WTC11 (cell line): ENCODE measurements around the gene MESP2.

Source experiments
- CBFB ChIP-seq: sonication (generic); formaldehyde crosslinking; IDR thresholded peaks from 2 replicates; pipeline ENCODE4 v1.8.1; 2022; ENCODE audit warnings: mild to moderate bottlenecking, low read depth, missing genetic modification reagents
- ETV6 ChIP-seq: sonication (generic); formaldehyde crosslinking; IDR thresholded peaks from 2 replicates; pipeline ENCODE4 v1.8.1; 2022; ENCODE audit warnings: mild to moderate bottlenecking, missing genetic modification reagents
- ZNF263 ChIP-seq: sonication (generic); formaldehyde crosslinking; IDR thresholded peaks from 2 replicates; pipeline ENCODE4 v1.8.1; 2022; ENCODE audit warnings: low read depth, mild to moderate bottlenecking, moderate library complexity, missing genetic modification reagents
- TF ChIP-seq, protein P1 (sequence below): sonication (generic); formaldehyde crosslinking; IDR thresholded peaks from 2 replicates; pipeline ENCODE4 v1.8.1; 2023; ENCODE audit warnings: mild to moderate bottlenecking, missing genetic modification reagents, moderate library complexity
- TF ChIP-seq, protein P2 (sequence below): fragments of 200-600 bp; IDR thresholded peaks from 2 replicates; pipeline ENCODE4 v1.8.0; 2022; ENCODE audit warnings: antibody characterized with exemption
- TF ChIP-seq, protein P3 (sequence below): fragments of 250-450 bp; sonication (Bioruptor Pico); IDR thresholded peaks from 2 replicates; pipeline ENCODE4 v1.9.0; 2021; ENCODE audit warnings: moderate library complexity, mild to moderate bottlenecking, inconsistent platforms, borderline replicate concordance
- TF ChIP-seq, protein P4 (sequence below): sonication (generic); formaldehyde crosslinking; IDR thresholded peaks from 2 replicates; pipeline ENCODE4 v1.8.0; 2022; ENCODE audit warnings: mild to moderate bottlenecking, missing genetic modification reagents

DNA sequence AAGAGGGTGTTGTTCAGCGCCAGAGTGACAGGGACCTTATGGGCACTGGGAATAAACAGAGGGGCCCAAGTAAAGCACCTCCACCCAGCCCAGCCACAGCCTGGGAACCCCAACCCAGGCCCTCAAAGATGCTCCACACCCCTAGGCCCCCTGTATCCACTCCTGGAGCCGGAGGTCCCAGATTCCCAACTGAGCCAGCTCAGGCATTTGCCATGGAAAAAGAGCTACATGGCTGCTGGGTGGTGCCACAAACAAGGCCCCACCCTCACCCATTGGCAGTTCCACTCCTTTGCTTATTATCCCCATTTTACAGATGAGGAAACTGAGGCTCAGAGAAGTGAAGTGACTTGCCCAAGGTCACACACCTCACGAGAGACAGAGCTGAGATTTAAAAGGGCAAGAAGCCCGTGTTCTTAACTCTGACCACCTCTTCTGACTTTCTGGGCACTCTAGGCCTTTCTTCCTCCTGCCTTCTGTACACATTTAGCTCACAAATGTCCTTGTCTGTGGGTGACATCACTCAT is 21.6 kb downstream of the MESP2 start:
- TF ChIP-seq ZNF263 (no peak), CBFB (no peak), ETV6 (CRISPR knock-in tag) (no peak)
- TF ChIP-seq, protein P1, sequence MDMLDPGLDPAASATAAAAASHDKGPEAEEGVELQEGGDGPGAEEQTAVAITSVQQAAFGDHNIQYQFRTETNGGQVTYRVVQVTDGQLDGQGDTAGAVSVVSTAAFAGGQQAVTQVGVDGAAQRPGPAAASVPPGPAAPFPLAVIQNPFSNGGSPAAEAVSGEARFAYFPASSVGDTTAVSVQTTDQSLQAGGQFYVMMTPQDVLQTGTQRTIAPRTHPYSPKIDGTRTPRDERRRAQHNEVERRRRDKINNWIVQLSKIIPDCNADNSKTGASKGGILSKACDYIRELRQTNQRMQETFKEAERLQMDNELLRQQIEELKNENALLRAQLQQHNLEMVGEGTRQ = no peak
- TF ChIP-seq, protein P2, sequence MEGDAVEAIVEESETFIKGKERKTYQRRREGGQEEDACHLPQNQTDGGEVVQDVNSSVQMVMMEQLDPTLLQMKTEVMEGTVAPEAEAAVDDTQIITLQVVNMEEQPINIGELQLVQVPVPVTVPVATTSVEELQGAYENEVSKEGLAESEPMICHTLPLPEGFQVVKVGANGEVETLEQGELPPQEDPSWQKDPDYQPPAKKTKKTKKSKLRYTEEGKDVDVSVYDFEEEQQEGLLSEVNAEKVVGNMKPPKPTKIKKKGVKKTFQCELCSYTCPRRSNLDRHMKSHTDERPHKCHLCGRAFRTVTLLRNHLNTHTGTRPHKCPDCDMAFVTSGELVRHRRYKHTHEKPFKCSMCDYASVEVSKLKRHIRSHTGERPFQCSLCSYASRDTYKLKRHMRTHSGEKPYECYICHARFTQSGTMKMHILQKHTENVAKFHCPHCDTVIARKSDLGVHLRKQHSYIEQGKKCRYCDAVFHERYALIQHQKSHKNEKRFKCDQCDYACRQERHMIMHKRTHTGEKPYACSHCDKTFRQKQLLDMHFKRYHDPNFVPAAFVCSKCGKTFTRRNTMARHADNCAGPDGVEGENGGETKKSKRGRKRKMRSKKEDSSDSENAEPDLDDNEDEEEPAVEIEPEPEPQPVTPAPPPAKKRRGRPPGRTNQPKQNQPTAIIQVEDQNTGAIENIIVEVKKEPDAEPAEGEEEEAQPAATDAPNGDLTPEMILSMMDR = no peak
- TF ChIP-seq, protein P3, sequence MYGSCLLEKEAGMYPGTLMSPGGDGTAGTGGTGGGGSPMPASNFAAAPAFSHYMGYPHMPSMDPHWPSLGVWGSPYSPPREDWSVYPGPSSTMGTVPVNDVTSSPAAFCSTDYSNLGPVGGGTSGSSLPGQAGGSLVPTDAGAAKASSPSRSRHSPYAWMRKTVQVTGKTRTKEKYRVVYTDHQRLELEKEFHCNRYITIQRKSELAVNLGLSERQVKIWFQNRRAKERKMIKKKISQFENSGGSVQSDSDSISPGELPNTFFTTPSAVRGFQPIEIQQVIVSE (CRISPR knock-in tag) = no peak
- TF ChIP-seq, protein P4, sequence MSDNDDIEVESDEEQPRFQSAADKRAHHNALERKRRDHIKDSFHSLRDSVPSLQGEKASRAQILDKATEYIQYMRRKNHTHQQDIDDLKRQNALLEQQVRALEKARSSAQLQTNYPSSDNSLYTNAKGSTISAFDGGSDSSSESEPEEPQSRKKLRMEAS (CRISPR knock-in tag) = no peak
